A673 (cell line): Measurements from ENCODE around the gene HK1. TPM values are rescaled to one million over a fixed set of nuclear protein-coding genes. Genes with fewer than 3 reads are reported as not detected.

Source experiments
- BruUV-seq: library from RNA; stranded (reverse); fragments of 400-500 nt; replicated peaks from 2 replicates; lab custom pipeline; 2021; lab: Mats Ljungman, UMichigan
- CTCF ChIA-PET: fragments of 300-600 bp; sonication (Branson Sonifier 250); formaldehyde crosslinking; loops from one replicate; lab custom pipeline; 2022; ENCODE audit warnings: antibody characterized with exemption; lab: Charles Lee
- POLR2A ChIA-PET: fragments of 300-600 bp; sonication (Branson Sonifier 250); formaldehyde crosslinking; loops from one replicate; lab custom pipeline; 2022; ENCODE audit warnings: antibody characterized with exemption; ENCODE audit not compliant: low non-redundant PET; lab: Charles Lee
- DNase-seq: peaks from one replicate; pipeline ENCODE4 v3.0.0-alpha.2; 2015; ENCODE audit warnings: low spot score
- H3K27ac ChIP-seq: fragments of 200-600 bp; sonication (generic); 2 replicates; pipeline ENCODE4 v1.5.1; 2016; ENCODE audit warnings: mixed run types, low read depth, mild to moderate bottlenecking, mixed read lengths, antibody characterized with exemption, low read length; ENCODE audit not compliant: poor library complexity, severe bottlenecking
- H3K27me3 ChIP-seq: fragments of 200-600 bp; sonication (generic); replicated peaks from 2 replicates; pipeline ENCODE4 v1.6.1; 2017; ENCODE audit warnings: mixed run types, low read depth, mild to moderate bottlenecking, mixed read lengths, antibody characterized with exemption, low read length; ENCODE audit not compliant: insufficient read depth, poor library complexity
- H3K36me3 ChIP-seq: fragments of 200-600 bp; sonication (generic); 2 replicates; pipeline ENCODE4 v1.6.1; 2016; ENCODE audit warnings: mixed run types, mild to moderate bottlenecking, mixed read lengths, antibody characterized with exemption, low read length; ENCODE audit not compliant: insufficient read depth, poor library complexity, severe bottlenecking
- H3K4me1 ChIP-seq: fragments of 200-600 bp; sonication (generic); 2 replicates; pipeline ENCODE4 v1.6.1; 2017; ENCODE audit warnings: mixed run types, mild to moderate bottlenecking, mixed read lengths, antibody characterized with exemption, low read length; ENCODE audit not compliant: insufficient read depth, poor library complexity, severe bottlenecking
- H3K4me3 ChIP-seq: fragments of 200-600 bp; sonication (generic); 2 replicates; pipeline ENCODE4 v1.5.1; 2016; ENCODE audit warnings: low read depth, mixed run types, mild to moderate bottlenecking, mixed read lengths, low read length; ENCODE audit not compliant: poor library complexity, severe bottlenecking
- H3K9me3 ChIP-seq: fragments of 200-600 bp; sonication (generic); 2 replicates; pipeline ENCODE4 v1.6.1; 2016; ENCODE audit warnings: mixed run types, low read depth, mild to moderate bottlenecking, mixed read lengths, antibody characterized with exemption, low read length; ENCODE audit not compliant: poor library complexity, severe bottlenecking
- EZH2 ChIP-seq: fragments of 200-600 bp; sonication (generic); IDR thresholded peaks from 2 replicates; pipeline ENCODE4 v1.6.1; 2017; ENCODE audit warnings: borderline replicate concordance, low read depth, mild to moderate bottlenecking, mixed read lengths, antibody characterized with exemption, low read length; ENCODE audit not compliant: poor library complexity, severe bottlenecking
- intact Hi-C: fragments of 100-400 bp; cut with micrococcal nuclease; formaldehyde crosslinking; loops from one replicate; pipeline ENCODE4 v1.10.0; 2022; ENCODE audit not compliant: unreplicated experiment
- total RNA-seq: library from RNA; stranded (reverse); gene quantifications from 2 replicates; pipeline ENCODE4 v1.2.3, GENCODE V29; 2021
- TF ChIP-seq, protein P1 (sequence below): fragments of 300-800, 200-600 bp; sonication (generic); conservative IDR thresholded peaks from 2 replicates; pipeline ENCODE4 v1.5.1; 2017; ENCODE audit warnings: low read depth, mild to moderate bottlenecking, antibody characterized with exemption, low read length, moderate library complexity, mixed read lengths

HK1 gene
- total RNA-seq, 1 experiment from 2014 or later = 107 TPM

DNA sequence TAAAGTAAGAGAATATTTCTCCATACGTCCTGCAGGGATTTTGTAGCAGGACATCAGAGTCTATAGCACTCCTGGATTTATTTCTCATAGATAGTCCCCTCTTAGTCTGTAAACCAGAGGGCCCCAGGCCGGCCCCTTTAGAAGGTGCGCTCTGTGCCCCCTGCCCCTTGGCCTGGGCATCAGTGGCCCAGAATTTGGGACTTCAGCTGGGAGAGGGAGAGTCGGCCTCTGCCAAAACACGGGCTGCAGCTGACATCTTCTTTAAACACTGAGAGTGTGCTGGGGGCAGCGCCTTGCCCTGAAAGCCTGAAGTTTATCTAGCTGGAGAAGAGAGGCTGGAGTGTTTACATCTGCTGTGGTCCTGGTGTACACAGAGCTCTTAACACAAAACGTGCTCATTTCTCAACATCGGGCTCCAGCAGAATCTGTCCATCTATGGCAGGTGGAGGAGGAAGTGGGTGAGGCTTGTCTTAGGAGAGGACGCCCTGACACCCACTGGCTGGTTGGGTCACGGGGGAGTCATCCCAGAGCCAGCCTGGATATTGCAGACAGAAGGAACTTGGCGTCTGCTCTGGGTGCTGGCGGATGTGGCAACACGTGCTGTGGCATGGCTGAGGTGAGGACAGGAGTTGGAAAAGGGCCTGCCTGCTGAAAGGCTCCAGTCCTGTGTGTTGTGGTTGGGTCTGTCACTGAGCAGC lies 143.5 kb downstream of the HK1 start:
- H3K9me3 ChIP-seq = no peaks in the 10 kb centered on the region
- intact Hi-C loops = no loop called here
- H3K27ac ChIP-seq = no peak overlapping the region
- H3K4me3 ChIP-seq = no peak overlapping the region
- no peak for DNase-seq
- H3K27me3 ChIP-seq = no peaks in the 10 kb centered on the region
- H3K4me1 ChIP-seq = no peaks in the 10 kb centered on the region
- BruUV-seq = no TSS peak
- ChIA-PET CTCF (no interaction called here), POLR2A (no interaction called here)
- TF ChIP-seq EZH2 = no peak
- TF ChIP-seq, protein P1, sequence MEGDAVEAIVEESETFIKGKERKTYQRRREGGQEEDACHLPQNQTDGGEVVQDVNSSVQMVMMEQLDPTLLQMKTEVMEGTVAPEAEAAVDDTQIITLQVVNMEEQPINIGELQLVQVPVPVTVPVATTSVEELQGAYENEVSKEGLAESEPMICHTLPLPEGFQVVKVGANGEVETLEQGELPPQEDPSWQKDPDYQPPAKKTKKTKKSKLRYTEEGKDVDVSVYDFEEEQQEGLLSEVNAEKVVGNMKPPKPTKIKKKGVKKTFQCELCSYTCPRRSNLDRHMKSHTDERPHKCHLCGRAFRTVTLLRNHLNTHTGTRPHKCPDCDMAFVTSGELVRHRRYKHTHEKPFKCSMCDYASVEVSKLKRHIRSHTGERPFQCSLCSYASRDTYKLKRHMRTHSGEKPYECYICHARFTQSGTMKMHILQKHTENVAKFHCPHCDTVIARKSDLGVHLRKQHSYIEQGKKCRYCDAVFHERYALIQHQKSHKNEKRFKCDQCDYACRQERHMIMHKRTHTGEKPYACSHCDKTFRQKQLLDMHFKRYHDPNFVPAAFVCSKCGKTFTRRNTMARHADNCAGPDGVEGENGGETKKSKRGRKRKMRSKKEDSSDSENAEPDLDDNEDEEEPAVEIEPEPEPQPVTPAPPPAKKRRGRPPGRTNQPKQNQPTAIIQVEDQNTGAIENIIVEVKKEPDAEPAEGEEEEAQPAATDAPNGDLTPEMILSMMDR = no peak
- H3K36me3 ChIP-seq = no peaks in the 10 kb centered on the region

DNA sequence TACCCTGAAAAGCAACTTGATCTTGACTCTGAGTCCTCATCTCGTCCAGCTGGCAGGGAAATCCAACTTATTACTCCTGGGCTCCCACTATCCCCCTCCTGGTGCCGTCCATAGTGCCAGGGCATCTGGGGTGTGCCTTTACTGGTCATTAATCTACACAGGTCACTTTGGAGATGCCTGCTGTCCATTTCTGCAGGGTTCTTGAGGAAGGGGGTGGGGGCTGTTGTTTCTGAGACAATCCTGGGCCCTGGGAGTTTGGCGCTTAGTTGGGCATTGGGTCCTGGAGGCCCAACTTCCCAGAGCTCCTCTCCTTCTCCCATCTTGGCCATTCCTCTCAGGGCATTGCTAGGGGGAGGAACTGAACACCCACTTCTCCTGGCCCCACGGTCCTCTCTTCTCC lies 144.4 kb downstream of the HK1 start:
- no peak overlapping the region for H3K27ac ChIP-seq
- no peaks in the 10 kb centered on the region for H3K9me3 ChIP-seq
- no peak overlapping the region for H3K4me3 ChIP-seq
- CTCF ChIA-PET = no interaction called here
- TF ChIP-seq EZH2 = no peak
- TF ChIP-seq, protein P1 = no peak
- no peaks in the 10 kb centered on the region for H3K27me3 ChIP-seq
- no peaks in the 10 kb centered on the region for H3K36me3 ChIP-seq
- POLR2A ChIA-PET = no interaction called here
- DNase-seq = no peak
- BruUV-seq = no TSS peak
- no peaks in the 10 kb centered on the region for H3K4me1 ChIP-seq
- intact Hi-C loops = no loop called here

DNA sequence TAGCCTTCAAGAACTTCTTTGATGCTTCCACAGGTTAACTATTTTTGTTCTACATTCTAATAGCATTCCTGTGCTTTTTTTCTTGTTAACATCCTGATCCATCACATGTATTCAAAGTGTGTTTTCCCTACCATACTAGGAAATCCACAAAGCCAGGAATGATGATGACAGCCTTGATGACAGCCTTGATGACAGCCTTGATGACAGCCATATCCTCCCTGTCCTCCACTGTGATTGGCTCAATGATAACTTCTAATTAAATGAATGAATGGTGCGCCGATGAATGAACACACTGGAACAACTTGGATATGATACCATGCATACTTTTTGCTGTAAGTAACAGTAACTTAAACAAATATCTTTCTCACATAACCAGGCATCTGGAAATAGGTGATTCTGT lies 146.7 kb downstream of the HK1 start:
- no TSS peak for BruUV-seq
- POLR2A ChIA-PET = no interaction called here
- no peak overlapping the region for H3K27ac ChIP-seq

More for the DNA sequence above, 146.7 kb downstream of the HK1 start:
- no peaks in the 10 kb centered on the region for H3K4me1 ChIP-seq
- no peaks in the 10 kb centered on the region for H3K27me3 ChIP-seq
- H3K36me3 ChIP-seq = no peaks in the 10 kb centered on the region
- no peak for DNase-seq
- no peaks in the 10 kb centered on the region for H3K9me3 ChIP-seq
- CTCF ChIA-PET = no interaction called here
- intact Hi-C loops = no loop called here
- TF ChIP-seq, protein P1 = no peak
- no peak for TF ChIP-seq EZH2
- no peak overlapping the region for H3K4me3 ChIP-seq
